ENCODE results near the gene OGFOD3. TPM values are rescaled to one million over a fixed set of nuclear protein-coding genes. Genes with fewer than 3 reads are reported as not detected.

OGFOD3 gene
- total RNA-seq, 1 experiment from 2014 or later, result 53.6 TPM

- Histone ChIP-seq H3K4me3 (replicated peaks in 1 of 2; ENCODE audit: low read depth in 1 of 2, low read length in 2 of 2) (no peak overlapping the region), H3K9me3 (ENCODE audit: control insufficient read depth in 1 of 2, insufficient read depth in 1 of 2, low read depth in 1 of 2, low read length in 2 of 2) (no peaks in the 10 kb centered on the region), H3K4me1 (ENCODE audit: control insufficient read depth in 1 of 2, insufficient read depth in 2 of 2, low read length in 2 of 2) (peaks cover 3 to 16% of the 10 kb centered on the region in 2 experiments), H3K79me2 (ENCODE audit: insufficient read depth, low read length) (no peaks in the 10 kb centered on the region), H3K9ac (ENCODE audit: low read length) (no peak overlapping the region), H3K36me3 (ENCODE audit: control insufficient read depth in 1 of 2, insufficient read depth in 2 of 2, low read length in 2 of 2) (no peaks in the 10 kb centered on the region), H3K27ac (ENCODE audit: low read depth, low read length) (no peak overlapping the region), H3K27me3 (ENCODE audit: insufficient read depth, low read length) (no peaks in the 10 kb centered on the region), H2AFZ (ENCODE audit: low read depth, low read length, poor library complexity, severe bottlenecking) (no peak overlapping the region), H4K20me1 (ENCODE audit: insufficient read depth) (no peaks in the 10 kb centered on the region), H3K9me2 (ENCODE audit: insufficient read depth) (no peaks in the 10 kb centered on the region), H3K4me2 (ENCODE audit: low read length) (no peak overlapping the region)
- ATAC-seq (no peak), DNase-seq (ENCODE audit: low read depth, low spot score) (no peak)
- BruUV-seq (replicated peaks), result no TSS peak
- intact Hi-C loops (cut with micrococcal nuclease), result no loop called here
- ChIA-PET POLR2A (interaction anchor here (0.6 kb wide), 1 partner anchor 53 kb away, joined by 3 read pairs; no protein-coding TSS in a partner anchor), CTCF (interaction anchor here (1.5 kb wide), 1 partner anchor 314 kb away, joined by 3 read pairs; the partner anchor contains the start of gene RAC3), RAD21 (ENCODE audit: low non-redundant PET in 1 of 2, low total read pairs in 2 of 2, uncharacterized antibody in 2 of 2, unreplicated experiment in 2 of 2) (no interaction called here)
- TF ChIP-seq POLR2A (IDR thresholded peaks at IDR 0.05; ENCODE audit: borderline replicate concordance, extremely low read depth, insufficient read depth, insufficient read length), result no peak
- no peak for TF ChIP-seq SIN3A (IDR thresholded peaks at IDR 0.05; ENCODE audit: low read depth)
- TF ChIP-seq MAX (IDR thresholded peaks at IDR 0.05), result no peak
- TF ChIP-seq ATF3 (IDR thresholded peaks at IDR 0.05), result no peak
- no peak for TF ChIP-seq REST (IDR thresholded peaks at IDR 0.05; ENCODE audit: low read depth)
- no peak for TF ChIP-seq CBX3 (IDR thresholded peaks at IDR 0.05; ENCODE audit: low read depth)
- no peak for TF ChIP-seq EZH2 (IDR thresholded peaks at IDR 0.05)
- TF ChIP-seq EZH2phosphoT487 (IDR thresholded peaks at IDR 0.05; ENCODE audit: borderline replicate concordance), result no peak
These were observed 73.0 kb downstream of the OGFOD3 start for GRCh38 chr17:82345151-82345976.

Measured in HCT116 (cell line).